GM10266 (cell line): ENCODE measurements around the gene URGCP.

Experiments used
- DNase-seq: peaks from one replicate; pipeline ENCODE4 v3.0.0; 2012; ENCODE audit errors: extremely low spot score
- TF ChIP-seq, protein P1 (sequence below): IDR thresholded peaks from 2 replicates; pipeline ENCODE4 v1.5.1; 2012; ENCODE audit warnings: mild to moderate bottlenecking, low read depth; ENCODE audit not compliant: control insufficient read depth, insufficient read depth; ENCODE audit errors: missing control alignments

URGCP gene

DNA sequence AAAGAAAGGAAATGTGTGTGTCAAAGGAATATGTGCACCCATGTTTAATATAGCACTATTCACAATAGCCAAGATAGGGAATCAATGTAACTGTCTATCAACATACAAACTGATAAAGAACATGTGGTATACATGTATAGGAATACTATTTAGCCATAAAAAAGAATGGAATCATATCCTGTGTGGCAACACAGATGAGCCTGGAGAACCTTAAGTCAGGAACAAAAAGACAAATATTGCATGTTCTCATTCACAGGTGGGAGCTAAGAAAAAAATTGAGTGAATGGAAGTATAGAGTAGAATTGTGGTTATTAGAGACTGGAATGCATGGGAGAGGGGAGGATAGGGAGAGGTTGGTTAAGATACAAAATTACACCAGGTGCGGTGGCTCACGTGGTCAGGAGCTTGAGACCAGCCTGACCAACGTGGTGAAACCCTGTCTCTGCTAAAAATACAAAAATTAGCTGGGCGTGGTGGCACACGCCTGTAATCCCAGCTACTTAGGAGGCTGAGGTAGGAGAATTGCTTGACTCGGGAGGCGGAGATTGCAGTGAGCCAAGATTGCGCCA is 10.5 kb downstream of the URGCP start:
- TF ChIP-seq, protein P1, sequence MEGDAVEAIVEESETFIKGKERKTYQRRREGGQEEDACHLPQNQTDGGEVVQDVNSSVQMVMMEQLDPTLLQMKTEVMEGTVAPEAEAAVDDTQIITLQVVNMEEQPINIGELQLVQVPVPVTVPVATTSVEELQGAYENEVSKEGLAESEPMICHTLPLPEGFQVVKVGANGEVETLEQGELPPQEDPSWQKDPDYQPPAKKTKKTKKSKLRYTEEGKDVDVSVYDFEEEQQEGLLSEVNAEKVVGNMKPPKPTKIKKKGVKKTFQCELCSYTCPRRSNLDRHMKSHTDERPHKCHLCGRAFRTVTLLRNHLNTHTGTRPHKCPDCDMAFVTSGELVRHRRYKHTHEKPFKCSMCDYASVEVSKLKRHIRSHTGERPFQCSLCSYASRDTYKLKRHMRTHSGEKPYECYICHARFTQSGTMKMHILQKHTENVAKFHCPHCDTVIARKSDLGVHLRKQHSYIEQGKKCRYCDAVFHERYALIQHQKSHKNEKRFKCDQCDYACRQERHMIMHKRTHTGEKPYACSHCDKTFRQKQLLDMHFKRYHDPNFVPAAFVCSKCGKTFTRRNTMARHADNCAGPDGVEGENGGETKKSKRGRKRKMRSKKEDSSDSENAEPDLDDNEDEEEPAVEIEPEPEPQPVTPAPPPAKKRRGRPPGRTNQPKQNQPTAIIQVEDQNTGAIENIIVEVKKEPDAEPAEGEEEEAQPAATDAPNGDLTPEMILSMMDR = no peak
- DNase-seq = no peak

DNA sequence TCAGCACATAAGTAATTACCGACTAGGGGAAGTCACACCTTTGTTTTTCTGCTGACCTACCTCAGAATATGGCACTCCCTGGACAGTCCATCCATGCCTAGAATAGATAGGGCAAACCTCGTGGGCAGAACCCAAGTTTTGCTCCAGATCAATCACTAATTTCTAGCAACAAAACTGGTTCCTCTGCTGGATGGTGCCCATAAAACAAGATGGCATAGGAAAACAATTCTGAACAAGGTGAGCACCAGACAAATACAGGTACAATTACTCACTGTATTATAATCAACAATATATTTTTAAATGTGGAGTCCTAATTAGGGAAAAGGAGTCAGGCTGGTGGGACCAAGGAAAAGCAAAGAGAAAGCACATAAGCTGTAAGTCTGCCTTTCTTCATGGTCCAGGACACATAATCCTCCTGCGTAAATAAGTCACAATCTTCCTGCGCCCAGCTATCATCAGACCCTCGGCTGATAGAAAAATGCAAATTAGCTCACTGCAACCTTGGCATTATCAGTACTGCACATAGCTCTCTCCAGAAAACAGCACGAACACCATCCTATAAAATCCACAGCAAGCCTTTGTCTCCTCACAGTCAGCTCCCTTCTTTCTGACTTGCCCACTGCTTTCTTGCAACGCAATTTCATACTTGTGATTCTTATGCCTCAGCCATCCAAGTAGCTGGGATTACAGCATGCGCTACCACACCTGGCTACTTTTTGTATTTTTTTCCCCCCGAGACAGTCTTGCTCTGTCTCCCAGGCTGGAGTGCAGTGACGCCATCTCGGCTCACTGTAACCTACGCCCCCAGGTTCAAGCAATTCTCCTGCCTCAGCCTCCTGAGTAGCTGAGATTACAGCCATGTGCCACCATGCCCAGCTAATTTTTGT is 15.1 kb downstream of the URGCP start:
- DNase-seq = no peak

DNA sequence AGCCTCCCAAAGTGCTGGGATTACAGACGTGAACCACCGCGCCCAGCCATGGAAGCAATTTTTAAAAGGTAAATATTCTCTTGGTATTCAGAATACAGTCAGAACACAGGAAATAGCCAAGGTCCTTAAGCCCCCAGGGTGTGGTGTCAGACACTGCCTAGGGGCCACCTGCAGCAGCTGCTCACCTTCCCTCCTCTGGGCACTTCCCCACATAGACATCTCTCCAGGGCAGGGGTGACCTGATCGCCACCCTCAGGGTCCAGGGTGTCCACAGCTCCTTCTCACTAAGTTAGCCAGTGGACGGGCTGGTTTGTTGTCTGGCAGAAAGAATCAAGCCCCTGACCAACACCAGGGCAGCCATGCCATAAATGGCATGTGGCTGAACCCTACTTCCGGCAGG is 15.9 kb downstream of the URGCP start:
- TF ChIP-seq, protein P1 = no peak
- no peak for DNase-seq

More for the DNA sequence above, 15.1 kb downstream of the URGCP start:
- TF ChIP-seq, protein P1 = no peak

DNA sequence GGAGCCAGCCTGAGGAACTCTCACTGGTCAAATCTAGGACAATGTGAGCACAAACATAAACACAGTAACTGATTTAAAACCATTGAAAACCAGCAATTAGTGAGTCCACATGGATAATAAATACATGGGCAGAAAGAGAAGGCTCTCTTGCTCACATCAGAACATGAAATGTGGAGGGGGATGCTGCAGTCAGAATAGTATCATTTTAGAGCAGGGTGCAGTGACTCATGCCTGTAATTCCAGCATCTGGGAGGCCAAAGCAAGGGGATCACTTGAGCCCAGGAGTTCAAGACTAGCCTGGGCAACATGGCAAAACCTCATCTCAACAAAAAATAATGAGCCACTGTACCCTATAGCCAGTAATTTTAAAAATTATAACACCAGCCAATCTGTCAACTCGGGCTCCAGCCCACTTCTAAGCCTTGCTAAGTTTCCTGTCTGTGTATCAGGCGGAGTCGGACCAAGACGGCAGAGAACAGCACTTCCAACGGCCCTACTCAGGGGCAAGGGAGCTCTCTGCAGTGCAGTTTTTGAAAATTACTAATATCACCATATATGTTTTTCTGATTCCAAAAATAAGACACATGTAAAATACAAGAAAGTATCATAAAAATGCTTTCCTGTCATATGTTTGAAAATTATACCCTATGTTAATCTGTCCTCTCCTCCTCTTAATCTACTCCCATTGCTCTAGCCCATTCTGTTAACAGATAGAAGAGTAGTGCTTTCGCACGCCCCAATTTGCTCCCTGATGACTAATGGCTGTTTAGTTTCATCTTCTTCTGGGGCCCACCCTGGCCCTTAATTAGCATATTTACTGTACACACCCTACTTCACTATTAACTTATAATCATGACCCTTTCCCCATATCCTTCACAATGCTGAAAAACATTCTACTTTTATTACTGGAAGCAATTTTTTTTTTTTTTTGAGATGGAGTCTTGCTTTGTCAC is 17.1 kb downstream of the URGCP start:
- no peak for DNase-seq
- TF ChIP-seq, protein P1 = no peak

DNA sequence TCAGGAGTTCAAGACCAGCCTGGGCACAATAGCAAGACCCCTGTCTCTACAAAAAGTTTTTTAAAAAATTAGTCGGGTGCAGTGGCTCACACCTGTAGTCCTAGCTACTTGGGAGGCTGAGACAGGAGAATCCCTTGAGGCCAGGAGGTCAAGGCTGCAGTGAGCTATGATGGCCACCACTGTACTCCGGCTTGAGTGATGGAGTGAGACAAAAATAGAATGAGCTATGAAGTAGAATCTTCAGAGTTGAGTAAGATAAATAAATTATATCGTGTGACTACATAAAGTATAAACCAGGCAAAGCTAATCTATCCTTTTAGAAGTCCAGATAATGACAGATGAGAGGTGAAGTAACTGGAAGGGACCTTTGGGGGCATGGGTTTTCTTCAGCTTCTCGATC is 21.8 kb downstream of the URGCP start:
- DNase-seq = no peak
- TF ChIP-seq, protein P1 = no peak

DNA sequence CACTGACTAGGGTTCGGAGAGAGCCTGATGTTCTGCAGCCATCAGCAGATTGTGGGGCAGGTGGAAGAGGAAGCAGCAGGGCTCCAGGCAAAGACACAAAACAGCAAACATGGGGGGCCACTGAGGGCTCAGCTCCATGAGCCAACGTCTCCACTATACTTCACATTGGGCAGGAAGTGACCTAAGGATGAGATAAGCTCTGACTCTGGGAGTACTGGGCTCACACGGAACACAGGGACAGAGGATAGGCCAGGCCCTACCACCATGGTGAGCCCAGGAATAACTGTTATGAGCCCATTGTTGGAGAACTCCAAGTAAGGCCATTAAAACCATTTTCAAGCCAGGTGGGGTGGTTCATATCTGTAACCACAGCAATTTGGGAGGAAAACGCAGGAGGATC is 22.2 kb downstream of the URGCP start:
- TF ChIP-seq, protein P1 = no peak
- DNase-seq = no peak
